ENCODE results near the gene SNN.

DNA sequence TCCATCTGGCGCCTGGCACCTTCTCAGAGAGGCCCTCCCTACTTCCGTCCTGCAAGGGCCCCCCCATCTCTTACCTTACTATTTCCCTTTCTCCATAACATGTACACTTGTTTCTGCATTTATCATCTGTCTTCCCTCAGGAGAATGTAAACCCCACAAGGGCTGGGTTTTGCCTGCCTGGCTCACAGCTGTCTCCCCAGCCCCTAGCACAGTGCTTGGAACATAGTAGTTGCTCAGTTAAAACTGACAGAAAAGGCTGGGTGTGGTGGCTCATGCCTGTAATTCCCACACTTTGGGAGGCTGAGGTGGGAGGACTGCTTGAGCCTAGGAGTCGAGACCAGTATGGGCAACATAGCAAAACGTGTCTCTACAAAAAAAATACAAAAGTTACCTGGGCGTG, 5.7 kb upstream of the SNN start:
- TF ChIP-seq, protein P1, sequence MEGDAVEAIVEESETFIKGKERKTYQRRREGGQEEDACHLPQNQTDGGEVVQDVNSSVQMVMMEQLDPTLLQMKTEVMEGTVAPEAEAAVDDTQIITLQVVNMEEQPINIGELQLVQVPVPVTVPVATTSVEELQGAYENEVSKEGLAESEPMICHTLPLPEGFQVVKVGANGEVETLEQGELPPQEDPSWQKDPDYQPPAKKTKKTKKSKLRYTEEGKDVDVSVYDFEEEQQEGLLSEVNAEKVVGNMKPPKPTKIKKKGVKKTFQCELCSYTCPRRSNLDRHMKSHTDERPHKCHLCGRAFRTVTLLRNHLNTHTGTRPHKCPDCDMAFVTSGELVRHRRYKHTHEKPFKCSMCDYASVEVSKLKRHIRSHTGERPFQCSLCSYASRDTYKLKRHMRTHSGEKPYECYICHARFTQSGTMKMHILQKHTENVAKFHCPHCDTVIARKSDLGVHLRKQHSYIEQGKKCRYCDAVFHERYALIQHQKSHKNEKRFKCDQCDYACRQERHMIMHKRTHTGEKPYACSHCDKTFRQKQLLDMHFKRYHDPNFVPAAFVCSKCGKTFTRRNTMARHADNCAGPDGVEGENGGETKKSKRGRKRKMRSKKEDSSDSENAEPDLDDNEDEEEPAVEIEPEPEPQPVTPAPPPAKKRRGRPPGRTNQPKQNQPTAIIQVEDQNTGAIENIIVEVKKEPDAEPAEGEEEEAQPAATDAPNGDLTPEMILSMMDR (IDR thresholded peaks at IDR 0.05; ENCODE audit: insufficient read depth, low read depth, low read length), result no peak
- no peak for TF ChIP-seq EZH2 (IDR thresholded peaks at IDR 0.05; ENCODE audit: insufficient read depth, low read length)
